ENCODE data around the gene CLEC4F. TPM values are rescaled to one million over a fixed set of nuclear protein-coding genes. Genes with fewer than 3 reads are reported as not detected.

CLEC4F gene
- total and polyA plus RNA-seq, 10 of the 15 experiments (the other 5 are each of a cell fraction or from before 2014, with no cell fraction given) = 0.03 TPM; not detected in 9

DNA sequence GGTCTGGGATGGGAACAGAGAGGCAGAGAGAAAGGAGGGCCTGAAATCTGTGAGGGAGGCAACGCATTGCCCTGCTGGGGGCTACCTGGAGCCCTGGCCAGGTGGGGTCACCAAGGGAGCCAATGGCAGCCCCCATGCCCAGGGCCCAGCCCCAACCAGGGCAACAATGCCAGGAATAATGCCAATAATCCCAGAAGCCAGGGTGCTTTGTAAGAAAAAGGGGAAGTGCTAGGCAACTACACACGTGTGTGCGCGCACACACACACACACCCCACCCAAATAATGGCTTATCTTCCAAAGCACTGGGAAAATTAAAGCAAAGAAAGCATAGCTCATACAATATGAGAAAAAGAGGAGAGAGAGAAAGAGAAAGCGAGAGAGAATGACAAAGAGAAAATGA lies 7.0 kb upstream of the CLEC4F start:
- no peaks in the 10 kb centered on the region for H3K36me3 ChIP-seq (ENCODE audit: control insufficient read depth in 2 of 2, insufficient read depth in 2 of 2, low read length in 1 of 2)
- CTCF ChIA-PET = no interaction called here
- RAD21 ChIA-PET (ENCODE audit: unreplicated experiment) = no interaction called here

DNA sequence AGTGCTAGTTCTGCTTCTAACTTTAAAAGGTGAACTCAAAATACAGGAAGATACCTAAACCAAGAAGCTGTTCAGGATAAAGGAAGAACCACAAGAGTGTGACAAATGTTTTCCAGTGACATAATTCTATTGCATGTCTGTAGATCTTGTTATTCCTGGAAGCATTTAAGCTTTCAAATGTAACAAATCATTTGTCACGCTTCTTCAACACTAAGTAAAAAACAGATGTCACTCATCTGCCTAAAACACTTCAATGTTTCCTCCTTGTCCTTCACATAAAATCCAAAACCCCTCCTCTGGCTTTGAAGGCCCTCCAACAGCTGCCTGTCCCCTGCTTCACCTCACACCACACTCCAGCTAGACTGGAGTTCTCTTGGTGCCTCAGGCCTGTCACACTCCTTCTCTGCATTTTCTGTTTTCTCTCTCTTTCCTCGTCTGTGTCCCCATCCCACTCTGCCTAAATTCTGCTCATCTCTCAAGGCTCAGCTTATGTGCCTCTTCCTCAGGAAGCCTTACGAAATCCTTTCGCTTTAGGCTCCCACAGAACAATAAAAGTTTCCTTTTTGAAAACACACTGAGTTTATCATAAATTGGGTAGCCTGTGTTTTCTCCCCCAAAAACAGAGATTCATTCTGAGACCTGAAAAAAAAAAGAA lies 6.4 kb upstream of the CLEC4F start:
- 46% methylated on average over 4 of the region's 4 CpGs for WGBS (ENCODE audit: insufficient coverage, insufficient replicate concordance, low lambda C conversion rate, missing lambda C conversion rate)
- in situ Hi-C loops (cut with MboI) = no loop called here
- H2AFZ ChIP-seq (ENCODE audit: control insufficient read depth, low read depth, low read length) = no peak overlapping the region
- H3K4me3 ChIP-seq = no peak overlapping the region
- no peak for ATAC-seq
- no TSS peak for BruUV-seq (replicated peaks)
- TF ChIP-seq RFX5 (IDR thresholded peaks at IDR 0.05; ENCODE audit: low read depth, low read length) (no peak), CEBPB (IDR thresholded peaks at IDR 0.05; ENCODE audit: borderline replicate concordance in 1 of 2, low read depth in 2 of 2, low read length in 2 of 2) (no peak), CBX5 (IDR thresholded peaks at IDR 0.05; ENCODE audit: low read depth) (no peak), EP300 (IDR thresholded peaks at IDR 0.05; ENCODE audit: borderline replicate concordance in 1 of 2, control insufficient read depth in 1 of 2, low read depth in 2 of 2, low read length in 2 of 2) (no peak), NFIC (IDR thresholded peaks at IDR 0.05; ENCODE audit: low read depth, low read length) (no peak), RELA (IDR thresholded peaks at IDR 0.05; ENCODE audit: borderline replicate concordance, partially characterized antibody) (no peak), WRNIP1 (IDR thresholded peaks at IDR 0.05; ENCODE audit: borderline replicate concordance, low read depth, low read length) (no peak)
- TF ChIP-seq, protein P1, sequence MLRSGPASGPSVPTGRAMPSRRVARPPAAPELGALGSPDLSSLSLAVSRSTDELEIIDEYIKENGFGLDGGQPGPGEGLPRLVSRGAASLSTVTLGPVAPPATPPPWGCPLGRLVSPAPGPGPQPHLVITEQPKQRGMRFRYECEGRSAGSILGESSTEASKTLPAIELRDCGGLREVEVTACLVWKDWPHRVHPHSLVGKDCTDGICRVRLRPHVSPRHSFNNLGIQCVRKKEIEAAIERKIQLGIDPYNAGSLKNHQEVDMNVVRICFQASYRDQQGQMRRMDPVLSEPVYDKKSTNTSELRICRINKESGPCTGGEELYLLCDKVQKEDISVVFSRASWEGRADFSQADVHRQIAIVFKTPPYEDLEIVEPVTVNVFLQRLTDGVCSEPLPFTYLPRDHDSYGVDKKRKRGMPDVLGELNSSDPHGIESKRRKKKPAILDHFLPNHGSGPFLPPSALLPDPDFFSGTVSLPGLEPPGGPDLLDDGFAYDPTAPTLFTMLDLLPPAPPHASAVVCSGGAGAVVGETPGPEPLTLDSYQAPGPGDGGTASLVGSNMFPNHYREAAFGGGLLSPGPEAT (IDR thresholded peaks at IDR 0.05; ENCODE audit: low read depth) = no peak
- TF ChIP-seq, protein P2, sequence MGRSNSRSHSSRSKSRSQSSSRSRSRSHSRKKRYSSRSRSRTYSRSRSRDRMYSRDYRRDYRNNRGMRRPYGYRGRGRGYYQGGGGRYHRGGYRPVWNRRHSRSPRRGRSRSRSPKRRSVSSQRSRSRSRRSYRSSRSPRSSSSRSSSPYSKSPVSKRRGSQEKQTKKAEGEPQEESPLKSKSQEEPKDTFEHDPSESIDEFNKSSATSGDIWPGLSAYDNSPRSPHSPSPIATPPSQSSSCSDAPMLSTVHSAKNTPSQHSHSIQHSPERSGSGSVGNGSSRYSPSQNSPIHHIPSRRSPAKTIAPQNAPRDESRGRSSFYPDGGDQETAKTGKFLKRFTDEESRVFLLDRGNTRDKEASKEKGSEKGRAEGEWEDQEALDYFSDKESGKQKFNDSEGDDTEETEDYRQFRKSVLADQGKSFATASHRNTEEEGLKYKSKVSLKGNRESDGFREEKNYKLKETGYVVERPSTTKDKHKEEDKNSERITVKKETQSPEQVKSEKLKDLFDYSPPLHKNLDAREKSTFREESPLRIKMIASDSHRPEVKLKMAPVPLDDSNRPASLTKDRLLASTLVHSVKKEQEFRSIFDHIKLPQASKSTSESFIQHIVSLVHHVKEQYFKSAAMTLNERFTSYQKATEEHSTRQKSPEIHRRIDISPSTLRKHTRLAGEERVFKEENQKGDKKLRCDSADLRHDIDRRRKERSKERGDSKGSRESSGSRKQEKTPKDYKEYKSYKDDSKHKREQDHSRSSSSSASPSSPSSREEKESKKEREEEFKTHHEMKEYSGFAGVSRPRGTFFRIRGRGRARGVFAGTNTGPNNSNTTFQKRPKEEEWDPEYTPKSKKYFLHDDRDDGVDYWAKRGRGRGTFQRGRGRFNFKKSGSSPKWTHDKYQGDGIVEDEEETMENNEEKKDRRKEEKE (IDR thresholded peaks at IDR 0.05) = no peak
- no peaks in the 10 kb centered on the region for H3K36me3 ChIP-seq (ENCODE audit: control insufficient read depth in 2 of 2, insufficient read depth in 2 of 2, low read length in 1 of 2)
- no peak overlapping the region for H3K9ac ChIP-seq (ENCODE audit: control insufficient read depth, insufficient read depth, low read length)
- POLR2A ChIA-PET = no interaction called here
- H3K79me2 ChIP-seq (ENCODE audit: control insufficient read depth, insufficient read depth, low read length) = no peaks in the 10 kb centered on the region
- no peaks in the 10 kb centered on the region for H4K20me1 ChIP-seq (ENCODE audit: control insufficient read depth, insufficient read depth)
- SMC1A ChIA-PET (ENCODE audit: uncharacterized antibody, unreplicated experiment) = no interaction called here
- no peak overlapping the region for H3K27ac ChIP-seq (ENCODE audit: control insufficient read depth, insufficient read depth)
- H3K4me2 ChIP-seq (ENCODE audit: control insufficient read depth, insufficient read depth) = no peak overlapping the region
- RAD21 ChIA-PET (ENCODE audit: unreplicated experiment) = no interaction called here
- H3K4me1 ChIP-seq (ENCODE audit: control insufficient read depth, insufficient read depth, low read length) = no peaks in the 10 kb centered on the region
- FAIRE-seq = no peak
- H3K9me3 ChIP-seq (replicated peaks; ENCODE audit: control insufficient read depth, insufficient read depth, low read length) = no peaks in the 10 kb centered on the region
- no peak for DNase-seq (ENCODE audit: low read depth, low spot score)
- peaks cover 3 to 5% of the 10 kb centered on the region in 2 experiments for H3K27me3 ChIP-seq (replicated peaks in 1 of 2; ENCODE audit: control insufficient read depth in 2 of 2, insufficient read depth in 2 of 2, low read length in 1 of 2)
- CTCF ChIA-PET = no interaction called here
- intact Hi-C loops (cut with micrococcal nuclease; ENCODE audit: unreplicated experiment) = no loop called here

More for the DNA sequence above, 7.0 kb upstream of the CLEC4F start:
- intact Hi-C loops (cut with micrococcal nuclease; ENCODE audit: unreplicated experiment) (no loop called here), in situ Hi-C loops (cut with MboI) (no loop called here)
- ATAC-seq (no peak), FAIRE-seq (no peak), DNase-seq (ENCODE audit: low read depth, low spot score) (no peak)
- no peaks in the 10 kb centered on the region for H3K4me1 ChIP-seq (ENCODE audit: control insufficient read depth, insufficient read depth, low read length)
- peak; percentile 40; the same call in 1 of the 2 replicates for TF ChIP-seq SPI1 (IDR thresholded peaks at IDR 0.05; ENCODE audit: borderline replicate concordance, insufficient read depth, low read depth, low read length)
- TF ChIP-seq, protein P3, sequence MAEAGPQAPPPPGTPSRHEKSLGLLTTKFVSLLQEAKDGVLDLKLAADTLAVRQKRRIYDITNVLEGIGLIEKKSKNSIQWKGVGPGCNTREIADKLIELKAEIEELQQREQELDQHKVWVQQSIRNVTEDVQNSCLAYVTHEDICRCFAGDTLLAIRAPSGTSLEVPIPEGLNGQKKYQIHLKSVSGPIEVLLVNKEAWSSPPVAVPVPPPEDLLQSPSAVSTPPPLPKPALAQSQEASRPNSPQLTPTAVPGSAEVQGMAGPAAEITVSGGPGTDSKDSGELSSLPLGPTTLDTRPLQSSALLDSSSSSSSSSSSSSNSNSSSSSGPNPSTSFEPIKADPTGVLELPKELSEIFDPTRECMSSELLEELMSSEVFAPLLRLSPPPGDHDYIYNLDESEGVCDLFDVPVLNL (IDR thresholded peaks at IDR 0.05; ENCODE audit: low read depth, low read length) = no peak
- POLR2A ChIA-PET = no interaction called here
- H4K20me1 ChIP-seq (ENCODE audit: control insufficient read depth, insufficient read depth) = no peaks in the 10 kb centered on the region
- H3K27ac ChIP-seq (ENCODE audit: control insufficient read depth, insufficient read depth) = no peak overlapping the region
- no peaks in the 10 kb centered on the region for H3K9me3 ChIP-seq (replicated peaks; ENCODE audit: control insufficient read depth, insufficient read depth, low read length)
- no peak overlapping the region for H2AFZ ChIP-seq (ENCODE audit: control insufficient read depth, low read depth, low read length)
- H3K4me3 ChIP-seq = no peak overlapping the region
- WGBS (ENCODE audit: insufficient coverage, insufficient replicate concordance, low lambda C conversion rate, missing lambda C conversion rate) = 64% methylated on average over 5 of the region's 5 CpGs
- no peaks in the 10 kb centered on the region for H3K79me2 ChIP-seq (ENCODE audit: control insufficient read depth, insufficient read depth, low read length)
- no peak overlapping the region for H3K4me2 ChIP-seq (ENCODE audit: control insufficient read depth, insufficient read depth)
- BruUV-seq (replicated peaks) = no TSS peak
- SMC1A ChIA-PET (ENCODE audit: uncharacterized antibody, unreplicated experiment) = no interaction called here
- H3K9ac ChIP-seq (ENCODE audit: control insufficient read depth, insufficient read depth, low read length) = no peak overlapping the region
- H3K27me3 ChIP-seq (replicated peaks in 1 of 2; ENCODE audit: control insufficient read depth in 2 of 2, insufficient read depth in 2 of 2, low read length in 1 of 2) = peaks cover 3 to 5% of the 10 kb centered on the region in 2 experiments
